Measurements from ENCODE around the gene AK1. TPM values are rescaled to one million over a fixed set of nuclear protein-coding genes. Genes with fewer than 3 reads are reported as not detected.
"Not testable (repeated sequence)": the region's sequence is repeated elsewhere in the genome, so short reads cannot be mapped to it uniquely, and the experiment has no call there.

The AK1 gene
- total RNA-seq, 1 donor from 2014 or later: 416 TPM

DNA sequence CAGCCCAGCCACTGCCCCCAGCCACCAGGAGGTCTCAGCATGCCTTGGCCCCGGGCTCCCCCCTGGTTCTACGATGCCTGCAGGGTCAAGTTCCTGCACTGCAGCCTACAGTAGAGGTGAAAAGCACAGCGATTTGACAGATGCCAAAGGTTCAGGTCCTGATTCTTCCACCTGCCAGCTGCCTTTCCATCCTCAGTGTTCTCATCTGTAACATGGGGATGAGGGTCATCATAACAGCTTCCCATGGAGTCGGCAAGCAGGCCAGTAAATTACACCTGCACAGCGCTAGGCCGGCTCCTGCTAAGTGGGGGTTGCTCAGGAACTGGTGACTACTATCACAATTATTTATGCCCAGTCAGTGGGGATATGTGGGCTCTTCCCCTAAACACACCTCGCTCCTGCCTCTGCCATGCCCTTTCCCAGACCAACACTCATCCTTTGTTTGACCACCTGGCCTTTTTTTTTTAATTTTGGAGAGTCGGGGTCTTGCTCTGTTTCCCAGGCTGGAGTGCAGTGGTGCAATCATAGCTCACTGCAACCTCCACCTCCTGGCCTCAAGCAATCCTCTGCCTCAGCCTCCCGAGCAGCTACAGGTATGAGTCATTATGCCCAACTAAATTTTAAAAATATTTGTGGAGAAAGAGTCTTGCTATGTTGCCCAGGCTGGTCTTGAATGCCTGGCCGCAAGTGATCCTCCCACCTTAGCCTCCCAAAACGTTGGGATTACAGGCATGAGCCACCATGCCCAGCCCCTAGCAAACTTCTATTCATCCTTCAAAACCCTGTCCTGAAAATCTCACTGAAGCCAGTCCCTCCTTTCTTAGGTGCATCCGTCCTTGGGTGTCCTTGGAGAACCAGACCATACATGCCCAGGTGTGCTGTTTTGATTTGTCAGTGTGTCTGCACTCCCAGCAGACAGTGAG is 29.4 kb downstream of the AK1 start:
- DNase-seq: no peak

DNA sequence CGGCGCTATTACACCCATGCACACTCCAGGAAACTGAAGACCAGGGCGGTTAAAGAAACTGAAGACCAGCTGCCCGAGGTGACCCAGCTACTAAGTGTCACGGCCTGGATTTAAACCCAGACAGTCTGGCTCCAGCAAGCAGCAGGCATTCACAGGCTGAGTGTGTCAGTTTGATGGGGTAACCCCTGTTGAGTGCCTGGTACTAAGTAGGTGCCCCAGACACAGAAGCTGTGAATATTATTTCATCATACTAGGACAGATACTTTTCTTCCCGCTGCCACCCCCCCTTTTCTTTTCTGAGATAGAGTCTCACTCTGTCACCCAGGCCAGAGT is 30.3 kb downstream of the AK1 start:
- no peak for DNase-seq

DNA sequence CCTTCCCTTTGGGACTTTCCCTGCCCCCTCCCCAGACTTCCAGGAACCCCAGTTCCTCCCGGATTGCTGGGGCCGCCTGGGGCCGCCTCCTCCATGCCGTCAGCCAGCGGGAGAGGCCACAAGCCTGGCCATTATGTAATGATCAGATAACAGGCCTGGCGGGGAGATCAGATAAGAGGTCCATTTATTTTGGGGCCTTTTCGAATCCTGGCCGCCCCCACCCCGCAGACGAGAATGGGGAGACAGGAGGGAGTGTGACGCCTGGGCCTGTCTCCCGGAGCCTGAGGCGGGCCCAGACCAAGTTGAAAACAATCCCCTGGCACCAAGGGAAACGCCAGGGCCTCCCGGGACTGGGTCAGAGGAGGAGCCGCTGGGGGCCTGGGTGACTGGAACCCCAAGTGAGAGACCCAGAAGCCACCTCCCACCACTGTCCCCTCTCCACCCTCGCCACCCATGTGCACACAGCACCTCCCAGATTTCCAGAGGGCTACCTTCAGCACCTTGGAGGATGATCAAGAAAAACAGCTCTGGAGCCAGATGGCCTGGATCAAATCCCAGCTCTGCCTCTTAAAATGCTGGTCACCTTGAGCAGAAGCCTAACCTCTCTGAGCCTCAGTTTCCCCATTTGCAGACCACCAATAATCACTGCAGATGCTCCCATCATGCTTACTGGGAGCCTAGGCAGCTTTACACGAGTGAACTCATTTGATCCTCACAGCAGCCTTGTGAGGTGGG is 30.9 kb downstream of the AK1 start:
- DNase-seq: no peak

DNA sequence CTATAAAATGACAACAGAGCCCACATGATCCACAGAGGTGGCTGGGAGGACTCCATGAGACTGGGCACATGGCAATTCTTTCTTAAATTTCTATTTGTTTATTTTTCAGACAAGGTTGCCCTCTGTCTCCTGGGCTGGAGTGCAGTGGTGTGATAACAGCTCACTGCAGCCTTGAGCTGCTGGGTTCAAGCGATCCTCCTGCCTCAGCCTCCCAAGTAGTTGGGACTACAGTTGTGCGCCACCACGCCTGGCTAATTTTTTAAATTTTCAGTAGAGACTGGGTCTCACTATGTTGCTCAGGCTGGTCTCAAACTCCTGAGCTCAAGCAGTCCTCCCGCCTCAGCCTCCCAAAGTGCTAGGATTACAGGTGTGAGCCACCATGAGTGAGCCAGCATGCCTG is 31.9 kb downstream of the AK1 start:
- not testable (repeated sequence) for DNase-seq

DNA sequence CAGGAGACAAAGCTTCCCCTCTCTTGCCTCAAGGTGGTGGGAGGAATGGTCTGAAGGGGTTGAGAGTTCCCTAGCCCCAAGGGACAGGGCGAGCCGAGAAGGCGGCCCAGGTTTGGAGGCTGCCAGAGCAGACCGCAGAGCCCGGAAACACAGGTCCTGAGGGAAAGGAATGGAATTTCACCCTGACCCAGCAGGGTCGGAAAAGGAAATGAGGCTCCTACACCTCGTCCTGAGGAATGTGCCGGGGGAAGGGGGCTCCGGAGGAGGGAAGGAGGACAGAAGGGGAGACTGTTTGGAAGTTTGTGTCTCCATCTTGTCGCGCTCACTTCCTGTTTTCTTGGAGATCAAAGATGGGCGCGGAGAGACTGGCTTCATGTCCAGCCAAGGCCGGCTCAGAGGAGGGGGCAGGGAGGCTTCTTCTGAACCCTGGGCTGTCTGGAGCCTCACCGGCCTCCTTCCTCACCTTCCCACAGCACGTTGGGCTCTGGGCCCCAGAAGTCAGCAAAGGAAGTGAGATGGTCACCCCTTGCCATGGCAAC is 32.6 kb downstream of the AK1 start:
- DNase-seq: no peak

DNA sequence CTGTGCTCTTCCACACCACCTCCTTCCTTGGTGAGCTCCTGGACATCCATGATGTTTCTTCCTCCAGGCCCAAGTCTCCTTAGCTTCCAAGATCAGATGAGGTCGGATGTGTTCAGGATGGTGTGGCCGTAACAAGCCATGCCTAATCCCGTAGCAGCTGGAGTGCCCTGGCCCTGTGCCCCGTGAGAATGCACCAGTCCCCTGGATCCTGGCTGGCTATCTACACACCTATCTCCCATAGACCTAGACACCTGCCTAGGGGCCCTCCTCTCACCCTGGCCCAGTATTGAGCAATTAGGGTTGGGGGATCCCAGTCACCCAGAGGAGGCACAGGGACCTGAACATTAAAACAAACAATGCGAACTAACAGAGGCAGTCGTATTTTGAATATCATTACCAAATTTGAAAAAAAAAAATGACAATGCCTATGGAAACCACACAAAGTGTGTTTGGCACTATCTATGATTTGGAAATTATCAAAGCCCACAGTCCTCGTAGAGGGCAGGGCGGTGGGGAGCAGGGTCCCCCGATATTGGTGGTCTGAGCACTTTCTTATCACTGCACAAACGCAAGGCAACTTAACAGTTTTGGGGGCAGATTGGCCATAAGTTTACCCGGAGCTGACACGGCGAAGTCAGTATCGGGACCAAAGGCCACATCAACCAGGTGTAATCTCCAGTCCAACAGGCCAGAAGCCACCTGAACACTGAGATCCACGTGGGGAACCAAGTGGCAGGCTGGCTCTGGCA is 36.2 kb downstream of the AK1 start:
- DNase-seq: no peak

DNA sequence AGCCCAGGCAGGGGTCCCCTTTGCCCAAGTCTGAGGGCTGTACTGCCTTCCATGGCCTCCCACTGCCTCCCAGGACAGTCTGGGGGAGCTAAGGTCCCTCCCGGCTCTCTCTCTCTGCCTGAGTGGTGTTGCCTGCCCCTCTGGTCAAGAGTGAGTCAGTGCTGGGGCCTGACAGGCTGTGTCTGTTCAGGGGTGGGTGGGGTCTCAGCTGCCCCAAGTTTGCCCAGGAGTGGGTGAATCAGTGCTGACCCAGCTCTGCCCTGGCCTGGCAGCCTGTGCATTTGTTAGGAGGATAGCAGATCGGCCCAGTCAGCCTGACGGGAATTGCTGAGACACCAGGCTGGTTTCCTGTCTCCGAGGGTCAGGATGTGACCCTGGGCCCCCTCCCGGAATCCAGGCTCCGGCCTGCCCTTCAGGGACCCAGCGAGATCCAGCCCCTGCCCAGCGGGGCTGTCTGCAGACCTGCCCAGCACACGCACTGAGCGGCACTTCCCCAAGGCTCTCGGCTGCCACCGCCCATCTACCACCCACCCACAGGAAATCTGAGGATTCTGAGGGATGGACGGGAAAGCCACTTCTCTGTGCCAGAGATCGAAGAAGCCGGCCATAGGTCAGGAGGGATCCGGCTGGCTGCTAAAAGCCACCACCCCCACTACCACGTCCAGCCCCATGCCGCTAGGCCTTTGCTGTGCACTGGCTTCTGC is 38.9 kb downstream of the AK1 start:
- DNase-seq: no peak

DNA sequence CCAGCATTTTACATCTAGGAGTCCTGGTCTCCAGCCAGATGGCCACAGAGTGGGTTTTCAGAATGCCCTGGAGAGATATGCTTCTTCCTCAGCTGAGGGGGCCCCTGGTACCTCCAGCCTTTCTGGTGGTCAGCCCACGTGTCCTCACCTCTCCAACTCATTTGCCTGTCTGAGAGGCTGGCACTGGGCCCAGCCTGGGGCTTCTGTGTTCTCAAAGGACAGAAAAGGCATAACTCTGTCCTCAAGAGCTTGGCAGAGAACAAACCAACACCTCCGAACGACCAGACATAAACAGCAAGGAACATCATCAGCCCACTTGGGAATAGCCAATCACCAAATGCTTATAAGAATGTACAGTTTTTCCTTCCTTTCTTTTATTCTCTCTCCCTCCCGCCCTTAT is 40.1 kb downstream of the AK1 start:
- no peak for DNase-seq

DNA sequence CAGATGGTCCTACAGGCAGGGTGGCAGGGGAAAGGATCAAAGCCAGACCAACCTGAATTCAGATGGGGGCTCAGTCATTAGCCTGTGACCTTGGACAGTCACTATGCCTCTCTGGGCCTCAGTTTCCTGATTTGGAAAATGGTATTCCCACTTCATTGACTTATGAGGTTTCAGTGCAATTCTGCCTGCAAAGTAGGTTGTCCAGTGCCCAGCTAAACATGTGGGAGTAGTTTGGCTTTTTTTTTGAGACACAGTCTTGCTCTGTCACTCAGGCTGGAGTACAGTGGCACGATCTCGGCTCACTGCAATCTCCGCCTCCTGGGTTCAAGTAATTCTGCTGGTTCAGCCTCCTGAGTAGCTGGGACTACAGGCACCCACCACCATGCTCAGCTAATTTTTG is 40.9 kb downstream of the AK1 start:
- DNase-seq: not testable (repeated sequence)

DNA sequence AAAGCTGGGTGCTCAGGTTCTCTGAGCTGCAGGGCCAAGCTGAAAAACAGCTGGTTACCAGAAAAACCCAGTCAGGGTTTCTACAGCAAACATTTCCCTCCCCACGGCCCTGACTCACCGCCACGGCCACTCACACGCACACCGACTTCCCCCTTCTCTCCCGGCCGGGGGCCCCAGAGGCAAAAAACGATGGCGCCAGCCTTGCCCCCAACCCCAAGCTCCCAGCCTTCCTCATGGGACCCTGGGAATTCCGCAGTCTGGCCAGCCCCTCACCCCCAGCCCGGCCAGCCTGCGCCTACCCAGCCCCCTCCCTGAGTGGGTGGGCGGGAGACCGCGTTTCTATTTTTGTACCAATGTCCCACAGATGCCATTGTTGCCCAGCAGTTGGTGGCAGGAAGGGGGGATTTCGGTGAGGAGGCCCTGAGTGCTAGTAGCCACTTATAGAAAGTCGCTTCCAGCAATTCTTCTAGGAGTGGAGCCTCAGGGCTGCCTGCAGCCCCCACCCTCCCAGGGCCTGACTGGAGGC is 41.4 kb downstream of the AK1 start:
- DNase-seq: peak; percentile 64

DNA sequence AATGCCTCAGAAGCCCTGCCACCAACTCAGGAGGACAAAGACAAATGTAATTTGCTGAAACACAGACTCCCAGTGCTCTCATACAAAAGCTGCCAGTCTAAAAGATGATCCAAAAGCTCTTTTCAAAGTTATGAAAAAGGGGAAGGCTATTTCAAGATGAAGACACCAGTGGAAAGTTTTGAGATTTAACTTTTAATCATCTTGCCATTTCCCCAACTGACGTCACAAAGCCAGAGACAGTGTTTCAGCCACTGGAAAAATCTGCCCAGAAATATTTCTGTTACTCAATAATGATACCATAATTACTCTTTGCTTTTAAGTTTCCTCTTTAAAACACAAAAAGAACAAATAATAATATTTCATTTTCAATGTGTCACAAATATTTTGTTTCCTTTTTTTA is 43.9 kb downstream of the AK1 start:
- no peak for DNase-seq

DNA sequence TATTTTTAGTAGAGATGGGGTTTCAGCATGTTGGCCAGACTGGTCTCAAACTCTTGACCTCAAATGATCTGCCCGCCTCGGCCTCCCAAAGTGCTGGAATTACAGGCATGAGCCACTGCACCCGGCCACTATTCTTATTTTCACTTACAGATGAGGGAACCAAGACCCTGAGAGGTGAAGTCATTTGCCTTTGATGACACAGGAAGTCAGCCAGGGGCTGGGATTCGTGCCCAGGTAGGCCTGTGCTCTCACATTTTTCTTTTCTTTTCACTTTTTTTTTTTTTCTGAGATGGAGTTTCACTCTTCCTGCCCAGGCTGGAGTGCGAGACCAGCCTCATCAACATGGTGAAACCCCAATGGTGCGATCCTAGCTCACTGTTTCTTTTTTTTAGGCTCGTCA is 45.2 kb downstream of the AK1 start:
- no peak for DNase-seq

DNA sequence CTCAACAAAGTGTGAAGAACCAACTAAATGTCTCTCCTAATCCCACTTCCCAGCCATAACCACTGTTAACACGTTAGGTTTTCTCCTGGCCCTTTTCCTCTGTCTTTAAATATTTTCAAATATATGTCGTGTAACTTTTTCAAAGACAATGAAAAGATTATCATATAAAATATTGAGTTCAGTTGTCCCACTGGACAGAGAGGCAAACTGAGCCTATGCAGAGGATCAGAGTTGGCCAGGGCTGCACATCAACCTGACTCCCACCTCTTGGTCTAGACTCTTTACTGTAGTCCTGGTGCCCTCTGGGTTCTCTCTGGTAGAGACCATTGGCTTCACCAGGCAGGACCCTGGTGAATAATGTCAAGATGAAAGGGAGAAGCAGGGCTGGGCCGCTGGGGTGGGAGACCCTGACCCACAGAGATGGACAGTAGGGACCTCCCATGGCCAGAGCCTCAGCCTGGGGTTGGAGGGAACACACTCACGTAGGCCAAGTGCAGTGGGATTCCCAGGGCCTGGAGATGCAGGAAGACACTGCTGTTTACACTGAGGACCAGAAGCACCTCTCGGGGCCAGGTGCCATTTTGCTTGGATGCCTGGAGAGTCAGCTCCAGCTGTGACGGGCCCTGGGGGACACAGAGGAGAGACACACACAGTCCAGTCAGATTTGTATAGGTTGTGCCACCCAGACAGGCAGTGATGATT is 48.1 kb downstream of the AK1 start:
- no peak for DNase-seq

DNA sequence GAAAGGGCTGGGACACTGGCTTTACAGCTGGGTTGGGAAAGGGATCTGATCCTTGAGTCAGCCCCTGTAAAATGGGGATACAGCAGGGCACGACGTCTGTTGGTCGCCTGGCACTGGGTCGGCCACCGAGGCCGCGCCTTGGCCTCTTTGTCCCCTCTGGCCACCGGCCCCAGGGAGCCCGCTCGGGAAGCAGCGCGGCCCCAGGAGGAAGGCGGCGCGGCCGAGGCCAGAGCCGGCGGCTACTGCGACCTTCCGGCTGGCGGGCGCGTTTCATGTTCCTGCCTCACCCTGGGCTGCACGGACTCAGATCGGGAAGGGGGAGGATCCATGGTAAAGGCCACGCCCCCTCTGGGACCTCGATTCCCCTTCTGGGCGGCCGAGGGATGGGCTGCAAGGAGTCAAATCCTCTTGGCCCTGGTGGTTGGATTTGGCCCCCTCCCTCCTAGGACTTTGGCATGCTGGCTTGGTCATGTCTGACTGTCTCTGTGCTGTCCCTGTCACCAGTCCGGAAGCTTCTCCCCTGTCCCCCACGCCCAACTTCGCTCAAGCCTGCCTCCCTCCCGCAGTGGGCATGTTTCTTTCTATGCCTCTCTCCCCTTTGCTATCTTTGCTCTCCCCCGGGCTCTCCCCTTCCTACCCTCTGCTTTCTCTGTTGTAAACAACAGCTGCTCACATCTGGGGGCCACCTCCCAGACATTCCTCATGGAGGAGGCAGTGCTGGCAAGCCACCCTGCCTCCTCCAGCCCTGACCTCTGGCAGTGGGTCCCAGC is 49.0 kb downstream of the AK1 start:
- peak; percentile 93 for DNase-seq

DNA sequence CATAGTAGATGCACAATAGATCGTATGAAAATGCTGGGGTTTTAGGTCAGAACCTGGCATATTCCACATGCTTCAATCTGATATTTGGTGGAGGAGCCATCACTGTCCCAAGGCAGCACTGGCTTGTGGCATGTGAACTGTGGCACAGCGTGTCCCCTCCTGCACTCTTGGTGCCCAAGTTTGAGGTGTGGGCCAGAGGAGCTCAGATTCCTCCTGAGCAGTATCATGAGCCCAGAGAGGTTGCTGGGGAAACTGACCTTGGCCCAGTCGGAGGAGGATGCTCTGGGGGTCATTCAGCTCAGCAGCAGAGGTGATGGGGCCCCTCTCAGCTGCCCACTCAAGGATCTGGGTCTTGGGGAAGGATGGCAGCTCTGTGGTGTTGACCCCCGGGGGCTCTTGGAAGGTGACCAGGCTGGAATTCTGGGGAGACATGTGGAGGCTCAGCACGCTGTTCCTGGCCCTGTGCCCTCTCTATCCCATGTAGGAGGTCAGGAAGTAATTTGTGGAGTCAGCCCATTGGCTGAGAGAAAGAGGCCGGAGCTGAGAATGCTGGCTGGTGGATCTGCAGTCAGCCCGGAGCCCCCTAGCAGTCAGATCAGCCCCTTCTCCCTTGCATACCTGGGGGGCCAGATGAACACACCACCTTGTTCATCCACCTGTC is 51.1 kb downstream of the AK1 start:
- no peak for DNase-seq

DNA sequence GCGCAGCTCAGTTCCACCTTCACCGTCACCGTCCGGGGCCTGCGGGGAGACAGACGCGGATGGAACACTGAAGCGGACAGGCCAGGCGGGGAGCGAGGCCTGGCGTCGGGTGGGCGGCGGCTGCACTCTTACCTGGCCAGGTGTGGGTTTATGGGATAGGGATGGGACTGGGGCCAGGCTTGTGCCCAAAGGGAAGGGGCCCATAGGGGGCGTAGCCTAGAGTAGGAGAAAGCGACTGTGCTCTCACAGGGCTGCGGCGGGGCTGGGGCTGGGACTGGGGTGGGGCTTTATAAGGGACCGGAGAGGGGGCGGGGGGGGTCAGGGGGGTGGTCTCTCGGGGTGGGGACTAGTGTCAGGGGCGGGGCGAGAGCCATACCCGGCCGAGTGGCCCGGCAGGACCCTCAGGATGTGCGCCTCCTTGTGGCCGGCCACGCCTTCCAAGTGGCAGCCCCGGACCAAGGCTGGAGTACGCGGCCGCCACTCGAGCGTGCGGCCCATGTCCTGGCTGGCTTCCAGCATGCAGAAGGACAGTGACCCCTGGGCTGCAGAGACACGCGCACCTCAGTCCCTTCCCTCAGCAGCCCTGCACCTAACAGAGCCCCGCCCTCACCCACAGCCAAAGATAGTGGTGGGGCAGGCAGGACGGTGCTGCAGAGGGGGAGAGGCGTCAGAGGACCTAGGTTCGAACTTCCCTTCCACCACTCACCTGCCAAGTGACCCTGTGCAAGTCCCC is 52.0 kb downstream of the AK1 start:
- DNase-seq: peak; percentile 61

DNA sequence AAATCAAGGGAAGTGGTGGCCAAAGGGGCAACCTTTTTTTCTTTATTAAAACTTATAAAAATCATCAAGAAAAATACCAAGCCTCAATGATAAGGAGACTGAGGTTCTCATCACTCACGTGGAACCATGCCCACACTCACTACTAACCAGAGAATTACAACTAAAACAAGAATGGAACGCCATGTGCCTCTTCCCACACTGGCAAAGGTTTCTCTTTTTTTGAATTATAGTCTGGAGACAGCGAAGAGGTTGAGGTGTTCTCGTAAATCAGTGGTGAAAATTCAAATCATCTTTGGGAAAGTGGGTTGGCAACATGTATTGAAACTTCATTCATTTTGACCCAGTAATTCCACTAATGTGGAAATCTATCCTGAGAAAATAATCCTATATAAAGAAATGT is 55.4 kb downstream of the AK1 start:
- no peak for DNase-seq

DNA sequence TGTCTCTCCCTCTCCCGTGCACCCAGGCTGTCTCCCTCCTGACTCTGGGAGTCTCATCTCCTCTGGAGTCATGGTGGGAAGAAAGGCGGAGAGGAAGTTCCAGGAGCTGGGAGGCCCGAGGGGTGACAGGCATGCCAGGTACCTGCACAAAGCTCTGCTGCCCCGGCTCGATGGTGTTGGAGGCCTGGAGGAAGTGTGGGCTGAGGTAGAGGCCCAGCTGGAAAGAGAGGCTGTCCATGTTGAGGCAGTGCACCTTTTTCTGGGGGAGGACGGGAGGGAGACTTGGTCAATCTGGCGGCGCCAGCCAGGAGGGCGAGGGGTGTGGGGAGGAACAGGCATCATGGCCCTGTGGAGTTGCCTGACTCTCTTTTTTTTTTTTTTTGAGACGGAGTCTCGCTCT is 58.9 kb downstream of the AK1 start:
- no peak for DNase-seq

DNA sequence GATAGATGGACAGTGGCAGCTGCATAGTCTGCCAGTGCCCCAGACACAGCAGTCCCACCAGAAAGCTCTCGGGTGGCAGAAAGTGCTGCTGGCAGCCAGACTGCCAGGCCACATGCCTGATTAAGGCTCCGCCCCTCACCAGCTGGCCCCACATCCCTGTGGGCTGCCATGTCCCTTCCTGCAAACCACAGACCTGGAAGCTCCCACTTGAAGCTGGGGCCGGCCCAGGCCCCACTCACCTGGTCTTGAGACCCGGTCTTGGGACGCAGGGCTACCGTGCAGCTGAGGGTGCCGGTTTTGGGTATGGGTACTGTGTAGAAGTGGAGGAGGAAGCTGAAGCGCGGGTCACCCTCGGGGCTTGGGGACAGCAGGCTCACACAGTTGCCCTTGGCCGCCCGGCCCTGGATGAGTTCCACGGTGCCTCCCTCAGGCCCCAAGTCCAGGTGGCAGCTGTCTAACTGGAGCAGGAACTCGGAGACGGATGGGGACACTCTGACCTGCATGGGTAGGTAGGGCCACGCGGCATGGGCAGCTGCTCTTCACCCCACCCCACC is 59.5 kb downstream of the AK1 start:
- DNase-seq: peak; percentile 93

Measured in tongue (tissue), 2 donors.